CD14-positive monocyte (primary cell): ENCODE results near the gene NHERF1. TPM values are rescaled to one million over a fixed set of nuclear protein-coding genes. Genes with fewer than 3 reads are reported as not detected.
A peak's percentile ranks its signal among the peaks of the same experiment; 100 is the strongest.

Experiments used
- DNase-seq, 3 donors: peaks; one replicate each; pipeline ENCODE4 v3.0.0-alpha.2; 2011 to 2022
- H2AFZ ChIP-seq: 2 replicates; pipeline ENCODE4 v1.6.0; 2012; ENCODE audit warnings: mild to moderate bottlenecking, low read depth, low read length, inconsistent platforms; ENCODE audit not compliant: insufficient read depth, poor library complexity, severe bottlenecking
- H3K27ac ChIP-seq, 2 donors: 1 replicate in 1 of 2; 2 replicates in 1 of 2; pipeline ENCODE4 v1.5.1; 2012 to 2013; ENCODE audit warnings: low read length in 2 of 2, control low read depth in 1 of 2, inconsistent platforms in 1 of 2, low read depth in 1 of 2, mild to moderate bottlenecking in 1 of 2
- H3K27me3 ChIP-seq, 2 donors: one replicate each; pipeline versions ENCODE4 v1.6.0 to v1.6.1; 2011 to 2013; ENCODE audit warnings: low read length in 2 of 2; ENCODE audit not compliant: control insufficient read depth in 2 of 2, insufficient read depth in 2 of 2
- H3K36me3 ChIP-seq, 2 donors: replicated peaks in 1 of 2; 1 replicate in 1 of 2; 2 replicates in 1 of 2; pipeline versions ENCODE4 v1.5.1 to v1.6.1; 2012 to 2013; ENCODE audit warnings: low read length in 2 of 2, control low read depth in 1 of 2, inconsistent platforms in 1 of 2, mild to moderate bottlenecking in 1 of 2; ENCODE audit not compliant: insufficient read depth in 2 of 2, control insufficient read depth in 1 of 2
- H3K4me1 ChIP-seq, 2 donors: 1 replicate in 1 of 2; 2 replicates in 1 of 2; pipeline versions ENCODE4 v1.5.1 to v1.6.1; 2012 to 2013; ENCODE audit warnings: low read length in 2 of 2, control low read depth in 1 of 2, inconsistent platforms in 1 of 2, mild to moderate bottlenecking in 1 of 2, moderate library complexity in 1 of 2; ENCODE audit not compliant: insufficient read depth in 2 of 2, control insufficient read depth in 1 of 2
- H3K4me2 ChIP-seq: replicated peaks from 2 replicates; pipeline ENCODE3; 2012; ENCODE audit warnings: low read length, moderate library complexity, mild to moderate bottlenecking; ENCODE audit not compliant: poor library complexity, severe bottlenecking; ENCODE audit errors: extremely low read depth
- H3K4me3 ChIP-seq, 3 experiments: fragments of 200-600 bp in 1 of 3; sonication (generic) in 1 of 3; replicated peaks in 1 of 3; 1 replicate in 2 of 3; 2 replicates in 1 of 3; pipeline ENCODE4 v1.5.1; 2011 to 2013; ENCODE audit warnings: low read length in 3 of 3, mild to moderate bottlenecking in 3 of 3, control low read depth in 2 of 3, low read depth in 2 of 3, inconsistent platforms in 1 of 3, moderate library complexity in 1 of 3
- H3K79me2 ChIP-seq: 2 replicates; pipeline ENCODE4 v1.6.0; 2012; ENCODE audit warnings: mild to moderate bottlenecking, control low read depth, inconsistent platforms, low read length, moderate library complexity; ENCODE audit not compliant: insufficient read depth
- H3K9ac ChIP-seq: 2 replicates; pipeline ENCODE4 v1.6.0; 2017; ENCODE audit warnings: low read length, mild to moderate bottlenecking; ENCODE audit not compliant: insufficient read depth, poor library complexity, severe bottlenecking
- H3K9me3 ChIP-seq, 2 donors: replicated peaks in 1 of 2; 1 replicate in 1 of 2; 2 replicates in 1 of 2; pipeline versions ENCODE4 v1.5.1 to v1.6.1; 2012 to 2013; ENCODE audit warnings: low read length in 2 of 2, control low read depth in 1 of 2; ENCODE audit not compliant: control insufficient read depth in 1 of 2, insufficient read depth in 1 of 2
- H4K20me1 ChIP-seq: 2 replicates; pipeline ENCODE4 v1.6.0; 2012; ENCODE audit warnings: mild to moderate bottlenecking, low read length, control low read depth, moderate library complexity; ENCODE audit not compliant: insufficient read depth
- H3K27ac Mint-ChIP-seq, 7 donors: one replicate each; pipeline ENCODE4 v1.8.0; 2020; ENCODE audit warnings: mild to moderate bottlenecking in 7 of 7, mixed read lengths in 7 of 7, moderate library complexity in 6 of 7, inconsistent platforms in 2 of 7
- H3K27me3 Mint-ChIP-seq, 3 donors: one replicate each; pipeline ENCODE4 v1.8.0; 2021 to 2022; ENCODE audit warnings: low read depth in 3 of 3, mild to moderate bottlenecking in 3 of 3, mixed read lengths in 3 of 3, moderate library complexity in 3 of 3, inconsistent platforms in 1 of 3
- H3K36me3 Mint-ChIP-seq, 2 donors: one replicate each; pipeline ENCODE4 v1.8.0; 2020; ENCODE audit warnings: mixed read lengths in 2 of 2, inconsistent platforms in 1 of 2, mild to moderate bottlenecking in 1 of 2
- H3K4me1 Mint-ChIP-seq: one replicate; pipeline ENCODE4 v1.8.0; 2020; ENCODE audit warnings: mild to moderate bottlenecking, mixed read lengths
- H3K4me3 Mint-ChIP-seq, 2 donors: one replicate each; pipeline ENCODE4 v1.8.0; 2020; ENCODE audit warnings: mild to moderate bottlenecking in 2 of 2, mixed read lengths in 2 of 2, moderate library complexity in 1 of 2
- H3K9me3 Mint-ChIP-seq, 7 donors: one replicate each; pipeline ENCODE4 v1.8.0; 2020 to 2022; ENCODE audit warnings: mixed read lengths in 7 of 7, mild to moderate bottlenecking in 6 of 7, moderate library complexity in 6 of 7, inconsistent platforms in 2 of 7
- CTCF ChIP-seq: fragments of 200-600 bp; IDR thresholded peaks from one replicate; pipeline ENCODE4 v1.8.0; 2022; ENCODE audit warnings: antibody characterized with exemption, mild to moderate bottlenecking
- WGBS: methylation state at CpG from one replicate; pipeline ENCODE4 v1.1.5; 2013; ENCODE audit warnings: missing lambda C conversion rate; ENCODE audit not compliant: insufficient coverage; 5-methylcytosine and 5-hydroxymethylcytosine counted together
- intact Hi-C, 2 donors: fragments of 100-400 bp; cut with micrococcal nuclease; formaldehyde crosslinking; loops; one replicate each; pipeline versions ENCODE4 v1.15.0 to v1.15.1; 2023
- polyA plus RNA-seq, 3 donors: library from polyadenylated mRNA; depleted of rRNA in 1 of 3; unstranded in 2 of 3; stranded (reverse) in 1 of 3; fragments of 300-500 nt in 2 of 3; fragments of >200 nt in 1 of 3; fragmentation: Illumina TruSeq in 2 of 3; gene quantifications; 1 replicate in 2 of 3; 2 replicates in 1 of 3; pipeline ENCODE4 v1.2.3, GENCODE V29; 2012 to 2021

Gene NHERF1
- polyA plus RNA-seq, 3 donors: 79.5 to 149 (median 131) TPM

GRCh38 chr17:74779501-74779900, 31.1 kb downstream of the NHERF1 start:
- peaks cover 0 to 4% (median 2%) of the 10 kb centered on the region in 3 donors for H3K27me3 Mint-ChIP-seq
- peaks cover 52 to 53% of the 10 kb centered on the region in 2 donors for H3K36me3 Mint-ChIP-seq
- no peak for TF ChIP-seq CTCF
- H3K4me3 Mint-ChIP-seq: peak overlapping the region; percentile 87 to 95
- H2AFZ ChIP-seq: no peak overlapping the region
- peaks cover 86% of the 10 kb centered on the region for H3K4me1 Mint-ChIP-seq
- H3K27ac ChIP-seq: peak overlapping the region; percentile 90 to 99
- 25% methylated on average over 6 of the region's 8 CpGs for WGBS
- H3K9ac ChIP-seq: peak overlapping the region; percentile 43
- H3K4me3 ChIP-seq: peak overlapping the region in 1 of 3 experiments; percentile 91
- peaks cover 89 to 95% of the 10 kb centered on the region in 2 donors for H3K4me1 ChIP-seq
- peak overlapping the region; percentile 93 for H3K4me2 ChIP-seq
- peaks cover 74% of the 10 kb centered on the region for H3K79me2 ChIP-seq
- H3K27ac Mint-ChIP-seq: peak overlapping the region; percentile 99 to 100 (median 100)
- H3K36me3 ChIP-seq: peaks cover 0 to 7% of the 10 kb centered on the region in 2 donors
- peak in 2 of 3 donors; percentile 10 to 48 for DNase-seq
- H3K27me3 ChIP-seq: no peaks in the 10 kb centered on the region
- H3K9me3 ChIP-seq: no peaks in the 10 kb centered on the region
- peaks cover 25% of the 10 kb centered on the region for H4K20me1 ChIP-seq
- intact Hi-C loops: loop anchor here (2.0 kb wide), 1 partner anchor 31 kb away; the partner anchor contains the start of gene NHERF1 (in 2 of the 2)
- no peaks in the 10 kb centered on the region for H3K9me3 Mint-ChIP-seq

GRCh38 chr17:74779948-74780400, 31.5 kb downstream of the NHERF1 start:
- Histone ChIP-seq H3K9ac (peak overlapping the region; percentile 43), H3K4me3 (peak overlapping the region in 1 of 3 experiments; percentile 91), H3K4me1 (peaks cover 94 to 95% of the 10 kb centered on the region in 2 donors), H3K4me2 (peak overlapping the region; percentile 93), H4K20me1 (peaks cover 25% of the 10 kb centered on the region), H2AFZ (no peak overlapping the region), H3K36me3 (peaks cover 0 to 7% of the 10 kb centered on the region in 2 donors), H3K27me3 (no peaks in the 10 kb centered on the region), H3K27ac (peak overlapping the region; percentile 90 to 99), H3K9me3 (no peaks in the 10 kb centered on the region), H3K79me2 (peaks cover 75% of the 10 kb centered on the region)
- no peaks in the 10 kb centered on the region for H3K9me3 Mint-ChIP-seq
- peaks cover 56 to 57% of the 10 kb centered on the region in 2 donors for H3K36me3 Mint-ChIP-seq
- TF ChIP-seq CTCF: no peak
- peaks cover 91% of the 10 kb centered on the region for H3K4me1 Mint-ChIP-seq
- intact Hi-C loops: loop anchor here (2.0 kb wide), 1 partner anchor 31 kb away; the partner anchor contains the start of gene NHERF1 (in 2 of the 2)
- 0% methylated on average over 10 of the region's 11 CpGs for WGBS
- peaks cover 0 to 4% (median 2%) of the 10 kb centered on the region in 3 donors for H3K27me3 Mint-ChIP-seq
- peak overlapping the region; percentile 87 to 95 for H3K4me3 Mint-ChIP-seq
- peak overlapping the region; percentile 99 to 100 (median 100) for H3K27ac Mint-ChIP-seq
- DNase-seq: peak; percentile 97 to 98 (median 97)
